GM10266 (cell line): ENCODE measurements around the gene NME7.
A peak's percentile ranks its signal among the peaks of the same experiment; 100 is the strongest.

Experiments used
- DNase-seq: peaks from one replicate; pipeline ENCODE4 v3.0.0; 2012; ENCODE audit errors: extremely low spot score
- CTCF ChIP-seq: IDR thresholded peaks from 2 replicates; pipeline ENCODE4 v1.5.1; 2012; ENCODE audit warnings: mild to moderate bottlenecking, low read depth; ENCODE audit not compliant: control insufficient read depth, insufficient read depth; ENCODE audit errors: missing control alignments

The NME7 gene

GRCh38 chr1:169106095-169106920, 261.3 kb downstream of the NME7 start, which contains the start of gene ATP1B1:
ATP1B1 (plus strand) TSS chr1:169106690; CDS start chr1:169106830, 140 bp downstream.
- DNase-seq = peak; percentile 97
- TF ChIP-seq CTCF = peak; percentile 26

GRCh38 chr1:169105434-169106094, 262.0 kb downstream of the NME7 start:
- peak; percentile 57 for DNase-seq
- TF ChIP-seq CTCF = no peak

GRCh38 chr1:169105087-169105433, 262.5 kb downstream of the NME7 start:
- no peak for TF ChIP-seq CTCF
- no peak for DNase-seq

- no peak for TF ChIP-seq CTCF
- no peak for DNase-seq
Observed at GRCh38 chr1:169103480-169103893, 264.1 kb downstream of the NME7 start.

- TF ChIP-seq CTCF = no peak
Observed at GRCh38 chr1:169103002-169103401, 264.6 kb downstream of the NME7 start.

GRCh38 chr1:169102567-169102966, 265.0 kb downstream of the NME7 start:
- no peak for TF ChIP-seq CTCF
- no peak for DNase-seq

More at GRCh38 chr1:169103002-169103401, 264.6 kb downstream of the NME7 start:
- no peak for DNase-seq

- no peak for TF ChIP-seq CTCF
- DNase-seq = no peak
Observed at GRCh38 chr1:169100651-169101088, 266.9 kb downstream of the NME7 start.
